NOMO-1 treated with dmso at 0.1 percent for 144 hours (cell line): Measurements from ENCODE around the gene THAP8.

Experiments used
- DNase-seq: peaks from one replicate; lab custom pipeline; 2025; ENCODE audit not compliant: unreplicated experiment; lab: John Stamatoyannopoulos, UW

Gene THAP8

GRCh38 chr19:36030264-36031148, 23.6 kb downstream of the THAP8 start:
- no peak for DNase-seq

GRCh38 chr19:36028313-36029041, 25.6 kb downstream of the THAP8 start:
- no peak for DNase-seq

- no peak for DNase-seq
These were observed 26.4 kb downstream of the THAP8 start for GRCh38 chr19:36027696-36028095.

GRCh38 chr19:36026091-36026876, 27.8 kb downstream of the THAP8 start:
- no peak for DNase-seq

- no peak for DNase-seq
These were observed 28.5 kb downstream of the THAP8 start for GRCh38 chr19:36025541-36025940.

- DNase-seq, result no peak
These were observed 30.7 kb downstream of the THAP8 start for GRCh38 chr19:36023432-36023831.

- DNase-seq, result no peak
These were observed 34.9 kb downstream of the THAP8 start for GRCh38 chr19:36019061-36019670.

- DNase-seq, result peak; percentile 99
These were observed 39.8 kb downstream of the THAP8 start, which contains the start of gene ALKBH6 for GRCh38 chr19:36014012-36014924. TSS of gene ALKBH6 (minus strand) at chr19:36014213. CDS start at chr19:36013397, 816 bp downstream.

- no peak for DNase-seq
These were observed 40.6 kb downstream of the THAP8 start for GRCh38 chr19:36013280-36014011.

GRCh38 chr19:36010402-36010801, 43.7 kb downstream of the THAP8 start:
- DNase-seq, result no peak

GRCh38 chr19:36009633-36010379, 44.3 kb downstream of the THAP8 start:
- no peak for DNase-seq

GRCh38 chr19:36009220-36009619, 44.9 kb downstream of the THAP8 start:
- DNase-seq, result no peak

GRCh38 chr19:36008336-36008978, 45.6 kb downstream of the THAP8 start, which contains the start of gene SYNE4:
TSS of gene SYNE4 (minus strand) at chr19:36008813. CDS start at chr19:36008681, 132 bp downstream.
- DNase-seq, result no peak

GRCh38 chr19:36006955-36007354, 47.1 kb downstream of the THAP8 start:
- no peak for DNase-seq

- no peak for DNase-seq
These were observed 50.8 kb downstream of the THAP8 start for GRCh38 chr19:36003284-36003683.

GRCh38 chr19:36001605-36002004, 52.5 kb downstream of the THAP8 start:
- DNase-seq, result no peak

GRCh38 chr19:35996777-35997176, 57.3 kb downstream of the THAP8 start:
- DNase-seq, result no peak
